ENCODE results near the gene CATSPERB.
"Not testable (repeated sequence)": the region's sequence is repeated elsewhere in the genome, so short reads cannot be mapped to it uniquely, and the experiment has no call there.

The CATSPERB gene

DNA sequence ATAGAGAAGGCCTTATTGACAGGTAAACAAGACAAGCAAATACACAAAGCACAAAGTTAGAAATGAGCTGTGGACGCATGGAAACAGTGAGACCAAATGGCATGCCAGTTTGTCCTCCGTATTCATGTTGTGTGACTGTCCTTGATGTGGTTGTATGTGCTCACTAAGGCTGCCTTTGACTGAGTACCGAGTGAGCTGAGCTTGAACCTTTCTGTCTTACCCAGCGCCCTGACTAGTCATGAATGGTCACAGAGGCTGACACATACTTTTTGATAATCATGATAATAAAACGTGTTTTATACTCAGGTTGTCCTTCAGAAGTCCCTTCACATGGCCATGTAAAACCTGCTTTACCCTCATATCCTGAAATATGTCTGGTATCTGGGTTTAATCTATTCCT lies 553 bp upstream of the CATSPERB start:
- DNase-seq (ENCODE audit: low read depth): no peak

DNA sequence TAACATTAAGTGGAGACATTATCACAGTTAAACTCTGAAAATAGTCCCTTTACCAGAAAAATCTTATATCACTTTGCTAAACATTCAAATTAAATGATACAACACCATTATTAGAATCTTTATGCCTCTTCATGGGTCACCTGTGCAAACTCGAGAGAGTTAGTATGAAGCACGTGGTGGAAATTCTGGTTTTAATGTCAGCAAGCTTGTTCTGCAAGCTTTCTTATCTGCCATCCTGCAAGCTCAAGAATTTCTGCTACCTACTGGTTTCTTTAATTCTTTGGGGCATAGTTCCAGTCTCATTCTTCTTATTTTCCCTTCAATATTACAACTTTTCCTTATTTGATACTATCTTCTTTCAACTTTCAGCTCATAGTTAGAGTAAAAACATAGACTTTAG lies 868 bp downstream of the CATSPERB start:
- no peak for DNase-seq (ENCODE audit: low read depth)

DNA sequence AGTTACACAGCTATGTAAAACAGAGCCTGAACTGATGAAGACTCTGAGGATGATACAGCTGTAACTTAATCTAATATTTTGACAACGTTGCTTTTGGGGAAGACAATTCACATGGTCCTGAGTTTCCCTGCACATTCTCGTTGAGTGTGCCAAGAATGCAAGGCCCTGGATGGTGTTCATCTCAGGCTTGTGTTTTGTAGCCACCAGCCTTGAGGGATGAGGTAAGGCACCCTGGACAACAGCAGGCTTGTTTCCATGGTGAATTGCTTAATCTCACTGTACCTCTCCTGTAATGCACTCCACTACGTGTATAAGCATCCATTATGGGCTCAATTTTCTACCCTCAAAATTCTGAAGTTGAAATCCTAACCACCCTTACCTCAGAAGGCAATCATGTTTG lies 2.1 kb downstream of the CATSPERB start:
- no peak for DNase-seq (ENCODE audit: low read depth)

DNA sequence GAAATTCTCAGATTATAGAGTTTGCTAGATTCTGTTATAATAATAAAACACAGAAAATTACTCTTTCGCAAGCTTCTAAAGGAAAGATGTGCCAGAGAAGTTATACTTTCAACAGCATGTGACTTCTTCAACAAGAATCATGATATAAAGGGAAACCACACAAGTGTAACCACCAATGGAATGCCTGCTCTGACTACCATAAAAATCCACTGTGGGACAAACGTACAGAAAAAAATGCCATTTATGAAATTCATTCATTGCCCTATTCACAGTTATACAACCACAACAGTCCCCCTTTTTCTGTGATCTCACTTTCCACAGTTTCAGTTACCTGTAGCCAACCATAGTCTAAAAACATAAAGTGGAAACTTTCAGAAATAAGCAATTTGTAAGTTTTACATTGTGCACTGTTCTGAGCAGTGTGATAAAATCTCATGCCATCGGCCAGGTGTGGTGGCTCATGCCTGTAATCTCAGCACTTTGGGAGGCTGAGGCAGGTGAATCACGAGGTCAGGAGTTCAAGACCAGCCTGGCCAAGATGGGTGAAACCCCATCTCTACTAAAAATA lies 3.2 kb downstream of the CATSPERB start:
- DNase-seq (ENCODE audit: low read depth): no peak

DNA sequence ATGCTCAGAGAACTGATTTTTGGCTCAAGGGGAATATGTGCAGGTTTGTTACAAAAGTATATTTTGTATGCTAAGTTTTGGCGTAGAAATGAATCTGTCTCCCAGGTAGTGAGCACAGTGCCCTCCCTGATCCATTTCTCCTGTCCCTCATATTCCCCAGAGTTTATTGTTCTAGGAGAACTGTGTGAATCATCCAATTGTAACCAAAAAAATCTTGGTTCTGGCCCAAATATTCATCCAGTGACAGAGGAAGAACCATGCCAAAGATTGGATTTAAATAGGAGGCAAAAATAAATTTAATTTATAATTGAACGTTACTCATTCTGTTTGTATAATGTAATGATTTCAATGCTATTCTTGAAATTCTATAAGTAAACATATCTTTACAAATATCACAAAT lies 4.8 kb downstream of the CATSPERB start:
- DNase-seq (ENCODE audit: low read depth): no peak

DNA sequence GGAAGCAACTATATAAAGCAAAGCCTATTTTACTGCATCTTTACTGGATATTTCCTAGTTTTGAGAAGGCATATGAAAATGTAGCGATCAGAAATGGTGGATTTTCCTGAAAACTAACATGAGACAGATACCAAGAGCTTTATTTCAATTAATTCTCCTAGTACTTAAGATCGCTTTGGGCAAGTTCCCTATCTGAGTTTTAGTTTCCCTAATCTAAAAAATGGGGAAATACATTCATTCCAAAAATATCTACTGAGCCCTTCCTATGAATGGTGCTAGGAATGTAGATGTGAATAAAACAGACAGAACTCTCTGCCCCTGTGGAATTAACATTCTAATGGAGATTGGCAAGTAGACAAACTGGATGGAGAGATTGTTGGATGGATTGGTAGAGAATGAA lies 8.4 kb downstream of the CATSPERB start:
- no peak for DNase-seq (ENCODE audit: low read depth)

DNA sequence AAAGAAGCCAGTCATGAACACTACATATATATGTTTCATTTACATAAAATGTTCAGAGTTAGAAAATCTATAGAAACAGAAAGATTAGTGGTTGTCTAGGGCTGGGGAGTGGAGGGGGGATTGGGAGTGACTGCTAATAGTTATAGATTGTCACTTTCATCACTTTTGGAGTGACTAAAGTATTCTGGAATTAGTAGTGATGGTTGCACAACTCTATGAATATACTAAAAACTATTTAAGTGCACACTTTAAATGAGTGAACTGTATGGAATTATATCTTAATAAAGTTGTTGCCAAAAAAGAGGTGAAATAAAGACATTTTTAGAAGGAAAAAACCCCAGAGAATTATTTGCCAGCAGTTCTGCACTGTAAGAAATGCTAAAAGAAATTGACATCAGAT lies 9.5 kb downstream of the CATSPERB start:
- DNase-seq (ENCODE audit: low read depth): no peak

DNA sequence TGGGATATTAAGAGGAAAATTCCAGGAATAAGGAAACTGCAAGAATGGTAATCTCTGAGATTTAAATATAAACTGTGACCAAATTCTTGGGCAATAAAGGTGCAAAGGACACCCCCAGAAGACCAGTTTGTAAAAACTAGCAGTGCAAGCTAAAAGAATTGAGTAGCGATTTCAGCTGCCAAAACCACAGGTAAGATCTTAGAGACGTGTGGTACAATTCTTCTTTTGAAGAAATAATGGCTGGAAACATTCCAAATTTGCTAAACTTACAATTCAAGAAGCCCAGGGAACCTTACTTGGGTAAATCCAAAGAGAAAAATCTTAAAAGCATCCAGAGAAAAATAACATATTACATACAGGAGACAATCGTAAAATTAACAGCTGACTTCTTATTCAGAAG lies 12.0 kb downstream of the CATSPERB start:
- no peak for DNase-seq (ENCODE audit: low read depth)

DNA sequence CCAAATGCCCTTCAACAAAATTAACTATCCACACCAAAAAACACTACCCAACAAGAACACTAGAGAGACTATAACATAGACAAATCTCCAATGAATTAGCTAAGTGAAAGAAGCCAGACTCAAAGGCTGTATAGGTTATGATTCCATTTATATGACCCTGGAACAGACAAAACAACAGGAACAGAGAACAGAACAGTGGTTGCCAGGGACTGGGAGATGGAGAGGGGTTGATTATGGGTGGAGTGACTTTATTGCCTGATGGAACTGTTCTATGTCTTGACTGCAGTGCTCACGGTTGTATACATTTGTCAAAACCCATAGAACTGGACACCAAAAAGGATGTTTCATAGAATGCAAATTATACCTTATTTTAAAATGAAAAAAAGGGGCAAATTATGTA lies 14.9 kb downstream of the CATSPERB start:
- DNase-seq (ENCODE audit: low read depth): no peak

DNA sequence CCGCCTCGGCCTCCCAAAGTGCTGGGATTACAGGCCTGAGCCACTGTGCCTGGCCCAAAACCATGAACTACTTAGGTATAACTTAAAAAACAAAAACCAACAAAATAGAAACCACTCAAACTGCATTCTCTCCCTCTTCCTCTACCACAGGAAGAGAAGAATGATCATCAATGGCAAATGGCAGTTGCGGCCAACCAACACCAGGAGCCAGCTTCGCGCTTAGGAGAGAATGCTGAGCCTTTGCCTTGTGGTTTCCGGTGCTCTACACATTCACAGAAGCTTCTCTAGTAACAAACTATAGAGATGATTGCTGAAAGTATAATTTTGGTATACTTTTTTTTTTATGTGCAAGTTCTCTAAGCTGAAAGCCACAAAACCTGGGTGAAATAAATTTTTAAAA lies 17.1 kb downstream of the CATSPERB start:
- no peak for DNase-seq (ENCODE audit: low read depth)

DNA sequence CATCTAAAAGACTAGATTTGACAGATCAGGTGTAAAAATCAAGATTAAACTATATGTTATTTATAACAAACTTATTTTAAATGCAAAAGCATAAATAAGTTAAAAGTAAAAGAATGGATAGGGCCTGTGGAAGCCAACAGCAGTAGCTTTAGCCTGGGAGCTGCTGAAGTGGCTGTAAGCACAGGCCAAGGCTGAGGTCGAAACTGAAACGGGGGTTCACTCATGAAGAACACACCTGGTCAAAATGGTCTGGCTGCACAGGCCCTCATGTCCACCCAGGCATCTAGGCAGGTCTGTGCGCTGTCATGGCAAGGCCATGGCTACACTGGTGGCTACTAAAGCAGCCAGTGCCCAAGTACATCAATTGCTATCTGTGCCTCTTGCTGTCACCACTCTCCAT lies 23.1 kb downstream of the CATSPERB start:
- DNase-seq (ENCODE audit: low read depth): no peak

DNA sequence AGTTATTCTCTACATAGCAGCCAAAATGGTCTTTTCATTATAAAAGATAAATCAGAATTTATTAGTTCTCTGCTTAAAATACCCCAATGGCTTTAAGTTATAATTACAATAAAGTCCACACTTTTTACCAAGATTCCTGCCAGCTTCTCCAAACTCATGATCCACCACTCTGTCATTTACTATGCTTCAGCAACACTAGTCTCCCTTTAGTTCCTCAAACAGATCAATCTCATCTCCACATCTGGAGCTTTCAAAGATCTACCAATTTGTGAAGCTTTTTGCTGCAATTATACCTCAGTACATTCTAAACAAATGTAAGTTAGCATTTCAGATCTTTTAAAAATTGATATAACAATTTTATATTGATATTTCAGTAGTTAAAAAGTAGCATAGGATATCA lies 24.9 kb downstream of the CATSPERB start:
- DNase-seq (ENCODE audit: low read depth): no peak

DNA sequence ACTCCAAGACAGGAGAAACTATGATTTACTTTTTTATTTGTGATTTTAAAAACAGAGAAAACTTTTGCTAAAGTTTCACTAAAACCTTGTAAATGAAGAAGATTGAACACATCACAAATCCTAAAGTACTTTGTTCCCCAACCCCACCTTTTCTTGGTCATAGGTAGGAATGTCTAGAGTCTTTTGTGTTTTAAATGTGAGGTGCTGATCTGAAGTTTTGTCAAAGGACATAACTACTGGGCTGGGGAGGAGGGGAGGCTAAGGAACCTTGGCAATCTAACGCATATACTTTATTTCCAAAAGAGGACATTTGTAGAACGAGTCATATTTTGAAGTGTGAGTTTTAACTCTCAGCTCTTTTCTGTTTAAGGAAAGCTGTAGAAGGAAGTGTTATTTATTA lies 37.2 kb downstream of the CATSPERB start:
- DNase-seq (ENCODE audit: low read depth): no peak

DNA sequence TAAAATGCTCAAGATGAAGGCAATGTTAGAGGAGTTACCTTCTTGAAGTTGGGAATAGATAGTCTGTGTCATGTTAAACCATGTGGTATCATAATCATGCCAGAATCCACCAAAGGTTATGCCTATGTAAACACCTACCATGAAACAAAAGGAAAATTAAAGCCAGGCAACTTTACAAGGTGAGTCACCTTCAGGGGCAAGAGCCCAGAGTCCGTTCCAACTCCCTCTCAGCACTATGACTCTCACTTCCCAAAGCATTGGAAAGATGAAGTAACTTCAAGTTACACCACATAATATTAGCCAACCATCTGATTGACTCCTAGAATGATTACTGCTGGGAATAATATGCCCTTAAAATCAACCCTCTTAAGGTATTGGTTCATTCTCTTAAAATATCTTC lies 38.5 kb downstream of the CATSPERB start:
- DNase-seq (ENCODE audit: low read depth): no peak

DNA sequence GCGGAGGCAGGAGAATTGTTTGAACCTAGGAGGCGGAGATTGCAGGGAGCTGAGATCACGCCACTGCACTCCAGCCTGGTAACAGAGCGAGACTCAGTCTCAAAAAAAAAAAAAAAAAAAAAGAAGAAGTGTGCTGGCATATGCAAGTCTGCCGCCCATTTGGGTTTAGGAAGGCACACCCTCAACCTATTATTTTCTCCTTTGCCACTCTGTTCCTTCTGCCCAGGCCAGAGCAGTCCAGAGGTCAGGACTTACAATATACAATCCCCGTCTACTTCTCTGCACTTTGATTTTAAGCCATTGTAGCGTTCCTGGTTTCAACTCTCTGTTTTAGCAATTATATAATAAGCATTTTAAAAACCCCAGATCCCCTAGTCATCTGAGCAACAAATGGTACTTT lies 39.8 kb downstream of the CATSPERB start:
- no peak for DNase-seq (ENCODE audit: low read depth)

DNA sequence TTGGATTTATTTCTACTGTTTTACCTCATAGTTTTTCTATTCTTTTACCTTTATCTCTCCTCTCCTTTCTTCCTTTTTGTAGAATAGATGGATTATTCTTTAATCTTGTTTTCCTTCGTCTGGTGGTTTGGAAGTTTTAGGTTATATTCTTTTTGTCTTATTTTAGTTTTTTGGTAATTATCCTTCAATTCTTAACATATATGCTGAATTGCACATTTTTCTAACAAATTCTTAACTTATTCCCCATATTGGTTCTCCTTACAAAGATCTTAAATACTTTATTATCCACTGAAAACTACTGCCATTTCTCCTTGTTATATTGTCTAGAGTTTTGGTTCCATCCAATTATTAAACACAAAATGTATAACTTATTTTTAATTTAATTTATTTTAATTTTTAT lies 42.3 kb downstream of the CATSPERB start:
- no peak for DNase-seq (ENCODE audit: low read depth)

DNA sequence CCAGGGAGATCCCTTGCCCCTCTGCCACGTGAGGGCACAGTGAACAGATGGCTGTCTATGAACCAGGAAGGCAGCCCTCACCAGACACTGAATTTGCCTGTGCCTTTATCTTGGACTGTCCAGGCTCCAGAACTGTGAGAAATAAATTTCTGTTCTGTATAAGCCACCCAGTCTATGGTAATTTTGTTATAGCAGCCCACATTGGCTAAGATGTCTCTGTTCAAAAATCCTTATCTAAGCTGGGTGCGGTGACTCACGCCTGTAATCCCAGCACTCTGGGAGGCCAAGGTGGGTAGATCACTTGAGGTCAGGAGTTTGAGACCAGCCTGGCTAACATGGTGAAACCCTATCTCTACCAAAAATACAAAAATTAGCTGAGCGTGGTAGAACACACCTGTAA lies 44.5 kb downstream of the CATSPERB start:
- DNase-seq (ENCODE audit: low read depth): not testable (repeated sequence)

DNA sequence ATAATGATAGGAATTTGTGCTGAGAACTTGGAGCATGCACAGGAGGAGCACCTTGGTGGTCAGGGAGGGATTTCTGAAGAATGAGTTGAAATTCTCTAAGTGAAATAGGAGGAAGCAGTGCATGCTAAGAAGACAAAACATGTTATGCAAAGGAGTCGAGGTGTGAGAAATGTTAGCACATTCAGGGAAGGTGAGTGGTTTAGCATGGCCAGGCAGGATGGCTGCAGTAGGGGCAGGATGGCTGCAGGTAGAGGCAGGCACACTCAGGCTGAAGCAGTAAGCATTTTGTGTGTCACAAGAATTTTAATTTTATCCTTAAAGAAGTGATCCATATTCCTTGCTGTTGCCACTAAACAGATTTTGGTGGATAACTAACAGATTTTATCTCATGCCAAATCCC lies 46.3 kb downstream of the CATSPERB start:
- no peak for DNase-seq (ENCODE audit: low read depth)

DNA sequence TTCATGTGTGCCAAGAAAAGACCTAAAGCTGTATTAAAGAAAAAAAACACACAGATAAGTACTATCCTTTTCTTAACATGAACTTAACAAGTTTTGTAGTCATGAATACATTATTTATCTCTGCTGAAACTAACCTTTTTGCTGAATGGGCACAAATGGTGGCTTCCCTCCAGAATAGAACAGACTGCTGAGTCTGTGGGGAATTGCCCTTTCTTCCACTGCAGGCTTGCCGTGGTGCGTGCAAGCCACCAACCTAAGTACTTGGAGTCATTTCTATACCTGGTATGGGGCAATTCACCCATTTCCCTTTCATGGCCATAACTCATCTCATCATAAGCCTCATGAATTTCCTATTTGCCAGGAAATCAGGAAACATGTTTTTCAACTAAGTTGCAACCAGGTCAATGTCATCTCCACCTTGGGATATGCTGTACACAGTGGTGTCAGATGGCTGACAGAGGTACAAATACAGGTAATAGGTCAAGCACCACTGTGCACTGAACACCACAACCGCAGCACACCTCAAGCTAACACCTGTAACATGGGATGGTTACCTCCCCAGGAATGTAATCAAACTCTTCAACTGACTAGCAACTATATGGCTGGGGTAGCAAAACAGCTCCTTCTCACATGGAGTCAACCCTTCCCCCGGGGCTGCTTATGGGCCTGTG lies 49.9 kb downstream of the CATSPERB start:
- no peak for DNase-seq (ENCODE audit: low read depth)

DNA sequence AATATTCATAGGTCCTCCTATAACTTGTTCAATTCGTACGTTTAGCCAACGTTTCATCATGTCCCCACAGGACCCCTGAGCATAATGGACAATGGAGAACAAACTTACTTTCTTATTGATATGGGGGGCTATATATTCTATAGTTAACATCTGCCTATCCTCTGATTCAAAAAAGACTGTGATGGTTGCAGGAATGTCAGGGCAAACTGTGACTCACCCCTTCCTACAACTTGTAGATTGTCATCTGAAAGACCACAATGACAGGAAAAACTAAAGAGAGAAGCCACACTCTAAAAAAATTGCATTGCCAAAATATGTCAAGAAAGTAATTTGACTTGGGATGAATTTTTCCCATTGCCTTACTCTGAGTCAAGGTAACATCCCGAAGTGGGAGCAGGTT lies 50.8 kb downstream of the CATSPERB start:
- DNase-seq (ENCODE audit: low read depth): no peak

DNA sequence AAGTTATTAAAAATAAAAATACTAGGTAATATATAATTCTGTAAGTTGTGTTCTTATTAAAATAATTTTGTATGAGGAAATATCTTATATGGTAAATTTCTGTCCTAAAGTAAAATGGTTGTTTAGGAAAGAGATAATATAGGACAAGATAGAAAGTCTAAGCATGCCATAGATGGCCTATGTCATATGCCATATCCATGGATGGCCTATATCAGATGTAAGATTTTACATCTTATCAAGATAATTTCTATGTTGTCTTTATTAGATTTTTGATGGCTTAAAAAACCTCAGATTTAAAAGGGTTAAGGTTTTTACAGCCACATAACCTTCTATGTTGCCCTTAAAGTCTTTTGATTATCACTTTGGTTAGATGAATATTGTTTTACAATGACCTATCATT lies 52.6 kb downstream of the CATSPERB start:
- no peak for DNase-seq (ENCODE audit: low read depth)

DNA sequence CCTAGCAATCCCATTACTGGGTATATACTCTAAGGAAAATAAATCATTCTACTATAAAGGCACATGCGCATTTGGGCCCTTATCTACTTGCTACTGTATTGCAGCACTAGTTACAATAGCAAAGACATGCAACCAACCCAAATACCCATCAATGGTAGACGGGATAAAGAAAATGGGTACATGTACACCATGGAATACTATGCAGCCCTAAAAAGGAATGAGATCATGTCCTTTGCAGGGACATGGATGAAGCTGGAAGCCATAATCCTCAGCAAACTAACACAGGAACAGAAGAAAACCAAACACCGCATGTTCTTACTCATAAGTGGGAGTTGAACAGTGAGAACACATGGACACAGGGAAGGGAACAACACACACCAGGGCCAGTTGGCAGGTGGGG lies 54.2 kb downstream of the CATSPERB start:
- DNase-seq (ENCODE audit: low read depth): not testable (repeated sequence)

DNA sequence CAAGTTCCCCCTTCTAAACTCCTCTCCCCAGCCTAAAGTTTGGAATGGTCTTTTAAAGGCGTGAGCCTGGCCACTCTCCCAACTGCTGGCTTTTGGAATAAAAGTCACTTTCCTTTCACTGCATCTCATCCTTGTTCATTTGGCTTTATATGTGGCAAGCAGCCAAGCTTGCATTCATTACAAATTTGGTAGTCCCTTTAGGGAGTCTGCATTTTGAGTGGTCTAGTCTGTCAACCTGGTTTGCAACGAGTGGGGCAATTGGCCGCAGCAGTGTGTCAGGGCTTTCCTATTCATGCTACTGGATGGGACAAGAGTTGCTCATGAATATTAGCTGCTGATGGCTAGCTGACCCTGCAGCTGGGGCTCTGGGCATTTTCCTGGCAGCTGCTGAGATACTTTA lies 57.0 kb downstream of the CATSPERB start:
- DNase-seq (ENCODE audit: low read depth): no peak

DNA sequence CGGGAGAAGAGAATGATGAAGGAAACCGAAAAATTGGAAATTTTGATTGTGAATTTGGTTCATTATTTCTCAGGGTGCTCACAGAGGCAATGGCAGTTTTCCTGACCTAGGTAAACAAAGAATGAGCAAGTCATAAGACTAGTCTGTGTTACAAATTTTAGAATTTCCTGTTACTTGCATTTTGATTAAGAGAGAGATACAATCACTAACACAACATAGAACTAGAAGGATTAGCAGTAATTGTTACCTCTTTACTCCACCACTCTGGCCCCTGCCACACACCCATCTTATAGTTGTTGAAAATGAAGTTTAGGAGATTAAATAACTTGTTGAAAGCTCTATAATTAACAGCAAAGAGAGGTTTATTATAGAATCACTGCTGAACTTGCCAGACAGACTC lies 62.0 kb downstream of the CATSPERB start:
- DNase-seq (ENCODE audit: low read depth): no peak
